Measurements from ENCODE around the gene TRIP13. TPM values are rescaled to one million over a fixed set of nuclear protein-coding genes. Genes with fewer than 3 reads are reported as not detected.

TRIP13 gene
- total RNA-seq, 6 experiments from 2014 or later: 0.15 to 3.2 (median 0.70) TPM

DNA sequence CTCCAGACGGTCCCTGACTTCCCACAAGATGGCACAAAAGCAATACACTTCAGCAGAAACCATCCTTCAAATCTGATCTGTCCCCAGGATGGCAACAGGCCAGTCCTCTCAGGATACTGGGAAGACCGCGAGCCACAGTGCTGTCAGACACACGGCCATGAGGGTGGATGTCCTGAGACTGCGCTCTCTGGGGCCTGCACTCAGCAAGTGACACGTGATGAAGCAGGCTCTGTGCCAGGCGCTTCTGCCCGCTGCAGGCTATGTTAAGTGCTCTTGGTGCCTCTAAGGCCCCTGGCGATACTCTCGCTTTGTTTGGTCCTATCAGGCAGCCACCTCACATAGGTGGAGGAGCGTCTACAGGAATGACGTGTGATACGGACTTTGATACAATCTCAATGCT, 7.2 kb upstream of the TRIP13 start:
- intact Hi-C loops (cut with DNase I): no loop called here
- ATAC-seq (peak in 2 of 4 donors; percentile 17 to 28), DNase-seq (peak in 1 of 3 donors; percentile 48)
- Histone ChIP-seq H3K36me3 (peaks cover 13 to 83% (median 43%) of the 10 kb centered on the region in 4 donors), H3K4me3 (no peak overlapping the region), H3K9me3 (no peaks in the 10 kb centered on the region), H3K27me3 (no peaks in the 10 kb centered on the region), H3K27ac (no peak overlapping the region), H3K4me1 (no peaks in the 10 kb centered on the region)
- WGBS (ENCODE audit: insufficient coverage, low coverage, low lambda C conversion rate, missing lambda C conversion rate): 88% methylated on average over 9 of the region's 13 CpGs
- TF ChIP-seq, protein P1, sequence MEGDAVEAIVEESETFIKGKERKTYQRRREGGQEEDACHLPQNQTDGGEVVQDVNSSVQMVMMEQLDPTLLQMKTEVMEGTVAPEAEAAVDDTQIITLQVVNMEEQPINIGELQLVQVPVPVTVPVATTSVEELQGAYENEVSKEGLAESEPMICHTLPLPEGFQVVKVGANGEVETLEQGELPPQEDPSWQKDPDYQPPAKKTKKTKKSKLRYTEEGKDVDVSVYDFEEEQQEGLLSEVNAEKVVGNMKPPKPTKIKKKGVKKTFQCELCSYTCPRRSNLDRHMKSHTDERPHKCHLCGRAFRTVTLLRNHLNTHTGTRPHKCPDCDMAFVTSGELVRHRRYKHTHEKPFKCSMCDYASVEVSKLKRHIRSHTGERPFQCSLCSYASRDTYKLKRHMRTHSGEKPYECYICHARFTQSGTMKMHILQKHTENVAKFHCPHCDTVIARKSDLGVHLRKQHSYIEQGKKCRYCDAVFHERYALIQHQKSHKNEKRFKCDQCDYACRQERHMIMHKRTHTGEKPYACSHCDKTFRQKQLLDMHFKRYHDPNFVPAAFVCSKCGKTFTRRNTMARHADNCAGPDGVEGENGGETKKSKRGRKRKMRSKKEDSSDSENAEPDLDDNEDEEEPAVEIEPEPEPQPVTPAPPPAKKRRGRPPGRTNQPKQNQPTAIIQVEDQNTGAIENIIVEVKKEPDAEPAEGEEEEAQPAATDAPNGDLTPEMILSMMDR (IDR thresholded peaks at IDR 0.05): no peak
- TF ChIP-seq POLR2A (IDR thresholded peaks at IDR 0.05): no peak

DNA sequence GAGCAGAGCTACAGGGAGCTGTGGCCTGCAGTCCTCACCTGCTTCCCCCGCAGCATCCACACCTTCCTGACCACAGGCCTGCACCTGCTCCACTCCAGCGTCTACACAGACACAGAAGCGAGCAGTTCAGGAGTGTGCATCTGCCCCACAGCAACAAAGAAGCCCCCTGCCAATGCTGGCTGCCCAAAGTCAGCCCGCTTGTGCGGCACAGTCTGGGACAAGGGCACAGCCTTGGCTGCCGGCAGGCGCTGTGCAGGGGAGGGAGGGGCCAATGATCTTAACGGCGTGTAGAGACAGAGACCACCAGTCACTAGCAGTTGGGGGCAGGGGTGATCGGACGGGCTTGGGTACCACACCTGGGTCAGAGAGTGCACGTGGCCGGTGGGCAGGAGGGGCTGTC, 6.6 kb upstream of the TRIP13 start:
- Histone ChIP-seq H3K4me3 (no peak overlapping the region), H3K4me1 (no peaks in the 10 kb centered on the region), H3K9me3 (no peaks in the 10 kb centered on the region), H3K27ac (no peak overlapping the region), H3K27me3 (no peaks in the 10 kb centered on the region), H3K36me3 (peaks cover 13 to 79% (median 43%) of the 10 kb centered on the region in 4 donors)
- intact Hi-C loops (cut with DNase I): no loop called here
- no peak for ATAC-seq
- TF ChIP-seq POLR2A (IDR thresholded peaks at IDR 0.05): no peak
- TF ChIP-seq, protein P1 (IDR thresholded peaks at IDR 0.05): no peak
- DNase-seq: peak in 1 of 3 donors; percentile 37
- 100% methylated on average over 2 of the region's 13 CpGs for WGBS (ENCODE audit: insufficient coverage, low coverage, low lambda C conversion rate, missing lambda C conversion rate)

DNA sequence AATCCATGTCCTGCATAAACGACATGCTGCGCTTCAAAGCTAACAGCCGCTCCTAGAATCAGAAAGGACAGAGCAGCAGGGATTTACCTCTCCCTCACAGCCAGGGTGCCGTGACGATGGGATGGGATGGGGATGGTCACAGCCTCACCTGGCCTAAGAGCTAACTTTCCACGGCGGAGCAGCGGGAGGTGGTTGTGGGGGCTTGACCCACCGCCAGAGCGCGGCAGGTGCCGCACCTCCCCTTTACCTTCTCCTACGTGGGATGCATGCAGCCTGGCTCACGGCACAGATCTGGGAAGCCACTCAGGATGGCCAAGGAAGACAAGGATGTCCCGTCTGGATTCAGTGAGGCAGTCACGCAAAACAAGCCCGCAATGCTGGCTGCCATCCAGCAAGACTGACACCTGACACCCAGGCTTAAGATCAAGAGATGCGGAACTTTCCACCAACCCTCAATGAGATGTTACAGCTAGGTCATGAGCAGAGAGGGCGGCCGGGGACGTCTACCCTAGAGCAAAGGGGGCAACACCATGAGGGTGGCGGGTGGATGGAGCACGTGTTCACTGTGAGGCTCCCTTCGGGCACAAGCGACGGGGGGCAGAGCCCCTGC, 5.9 kb upstream of the TRIP13 start:
- DNase-seq (peak in 1 of 3 donors; percentile 41), ATAC-seq (no peak)
- no peak overlapping the region for H3K27ac ChIP-seq
- intact Hi-C loops (cut with DNase I): no loop called here
- 81% methylated on average over 5 of the region's 26 CpGs for WGBS (ENCODE audit: insufficient coverage, low coverage, low lambda C conversion rate, missing lambda C conversion rate)
- H3K36me3 ChIP-seq: peaks cover 13 to 71% (median 40%) of the 10 kb centered on the region in 4 donors
- H3K4me3 ChIP-seq: no peak overlapping the region
- H3K27me3 ChIP-seq: no peaks in the 10 kb centered on the region
- peaks cover 0 to 5% (median 0%) of the 10 kb centered on the region in 4 donors for H3K4me1 ChIP-seq
- H3K9me3 ChIP-seq: no peaks in the 10 kb centered on the region
- TF ChIP-seq, protein P1 (IDR thresholded peaks at IDR 0.05): no peak
- no peak for TF ChIP-seq POLR2A (IDR thresholded peaks at IDR 0.05)

DNA sequence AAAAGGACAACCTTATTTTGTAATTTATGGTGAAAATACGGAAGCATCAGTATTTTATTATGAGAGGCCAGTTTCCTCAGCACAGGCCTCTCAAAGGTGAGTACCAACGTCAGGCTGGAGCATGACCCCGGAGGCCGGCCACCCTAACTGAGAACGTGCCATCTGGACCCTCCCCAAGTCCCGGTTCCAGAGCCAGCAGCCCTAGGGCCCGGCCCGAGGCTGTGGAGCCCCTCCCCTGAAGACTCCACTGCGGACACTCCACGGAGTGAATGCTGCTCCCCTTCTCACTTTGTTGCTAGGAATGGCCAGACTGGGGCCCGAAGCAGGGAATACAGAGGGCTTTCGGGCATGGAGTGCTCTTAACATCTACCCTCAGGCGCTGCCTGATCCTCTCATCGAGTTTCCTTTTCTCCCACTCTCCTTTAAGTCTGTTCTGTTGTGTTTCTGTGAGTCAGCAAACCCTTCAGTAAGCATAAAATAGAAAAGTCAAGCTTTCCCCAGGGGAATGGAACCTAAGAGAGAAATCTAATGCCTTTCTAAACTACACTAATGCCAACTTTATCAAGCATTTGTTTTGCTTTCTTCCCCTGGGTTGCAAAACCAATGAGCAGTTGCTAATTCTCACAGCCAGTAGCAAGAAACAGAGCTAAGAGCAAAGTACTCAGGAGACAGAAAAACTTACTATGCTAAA, 4.6 kb upstream of the TRIP13 start:
- intact Hi-C loops (cut with DNase I): no loop called here
- H3K27me3 ChIP-seq: no peaks in the 10 kb centered on the region
- H3K9me3 ChIP-seq: no peaks in the 10 kb centered on the region

More for the DNA sequence above, 4.6 kb upstream of the TRIP13 start:
- H3K27ac ChIP-seq: no peak overlapping the region
- H3K36me3 ChIP-seq: peaks cover 13 to 67% (median 37%) of the 10 kb centered on the region in 4 donors
- no peak overlapping the region for H3K4me3 ChIP-seq
- 88% methylated on average over 5 of the region's 14 CpGs for WGBS (ENCODE audit: insufficient coverage, low coverage, low lambda C conversion rate, missing lambda C conversion rate)
- TF ChIP-seq, protein P1 (IDR thresholded peaks at IDR 0.05): no peak
- no peak for TF ChIP-seq POLR2A (IDR thresholded peaks at IDR 0.05)
- ATAC-seq: no peak
- H3K4me1 ChIP-seq: peaks cover 0 to 7% (median 0%) of the 10 kb centered on the region in 4 donors
- peak in 1 of 3 donors; percentile 36 for DNase-seq

Measured in right lobe of liver (tissue), 6 donors.